ENCODE measurements around the gene TNC. TPM values are rescaled to one million over a fixed set of nuclear protein-coding genes. Genes with fewer than 3 reads are reported as not detected.

Gene TNC
- polyA plus RNA-seq, 3 donors = 0.02 TPM; not detected in 2

GRCh38 chr9:115143689-115144088, 25.7 kb upstream of the TNC start:
- H3K4me3 Mint-ChIP-seq = no peak overlapping the region
- Histone ChIP-seq H3K4me3 (replicated peaks in 1 of 3; ENCODE audit: low read depth in 2 of 3, low read length in 3 of 3) (no peak overlapping the region), H2AFZ (ENCODE audit: insufficient read depth, low read depth, low read length, poor library complexity, severe bottlenecking) (no peak overlapping the region), H3K27me3 (ENCODE audit: control insufficient read depth in 2 of 2, insufficient read depth in 2 of 2, low read length in 2 of 2) (no peaks in the 10 kb centered on the region), H3K4me2 (replicated peaks; ENCODE audit: extremely low read depth, low read length, poor library complexity, severe bottlenecking) (no peak overlapping the region), H3K4me1 (ENCODE audit: control insufficient read depth in 1 of 2, insufficient read depth in 2 of 2, low read length in 2 of 2) (no peaks in the 10 kb centered on the region), H3K27ac (ENCODE audit: low read depth in 1 of 2, low read length in 2 of 2) (no peak overlapping the region), H3K9ac (ENCODE audit: insufficient read depth, low read length, poor library complexity, severe bottlenecking) (no peak overlapping the region), H3K36me3 (replicated peaks in 1 of 2; ENCODE audit: control insufficient read depth in 1 of 2, insufficient read depth in 2 of 2, low read length in 2 of 2) (no peaks in the 10 kb centered on the region), H3K9me3 (replicated peaks in 1 of 2; ENCODE audit: control insufficient read depth in 1 of 2, insufficient read depth in 1 of 2, low read length in 2 of 2) (no peaks in the 10 kb centered on the region), H3K79me2 (ENCODE audit: insufficient read depth, low read length) (no peaks in the 10 kb centered on the region), H4K20me1 (ENCODE audit: insufficient read depth, low read length) (no peaks in the 10 kb centered on the region)
- DNase-seq = no peak
- H3K27me3 Mint-ChIP-seq (ENCODE audit: low read depth in 3 of 3) = peaks cover 0 to under 1% (median 0%) of the 10 kb centered on the region in 3 donors
- 100% methylated on average over 1 of the region's 2 CpGs for WGBS (ENCODE audit: insufficient coverage)
- no peaks in the 10 kb centered on the region for H3K4me1 Mint-ChIP-seq
- no peak overlapping the region for H3K27ac Mint-ChIP-seq
- no peak for TF ChIP-seq CTCF (IDR thresholded peaks at IDR 0.05)
- no peaks in the 10 kb centered on the region for H3K36me3 Mint-ChIP-seq
- intact Hi-C loops (cut with micrococcal nuclease) = no loop called here
- peaks cover 0 to 2% (median 0%) of the 10 kb centered on the region in 7 donors for H3K9me3 Mint-ChIP-seq

- peak overlapping the region in 1 of 7 donors; percentile 3 for H3K27ac Mint-ChIP-seq
- Histone ChIP-seq H4K20me1 (ENCODE audit: insufficient read depth, low read length) (no peaks in the 10 kb centered on the region), H3K27ac (ENCODE audit: low read depth in 1 of 2, low read length in 2 of 2) (no peak overlapping the region), H3K36me3 (replicated peaks in 1 of 2; ENCODE audit: control insufficient read depth in 1 of 2, insufficient read depth in 2 of 2, low read length in 2 of 2) (no peaks in the 10 kb centered on the region), H2AFZ (ENCODE audit: insufficient read depth, low read depth, low read length, poor library complexity, severe bottlenecking) (no peak overlapping the region), H3K79me2 (ENCODE audit: insufficient read depth, low read length) (no peaks in the 10 kb centered on the region), H3K9ac (ENCODE audit: insufficient read depth, low read length, poor library complexity, severe bottlenecking) (no peak overlapping the region), H3K27me3 (ENCODE audit: control insufficient read depth in 2 of 2, insufficient read depth in 2 of 2, low read length in 2 of 2) (no peaks in the 10 kb centered on the region), H3K4me1 (ENCODE audit: control insufficient read depth in 1 of 2, insufficient read depth in 2 of 2, low read length in 2 of 2) (no peaks in the 10 kb centered on the region), H3K4me3 (replicated peaks in 1 of 3; ENCODE audit: low read depth in 2 of 3, low read length in 3 of 3) (no peak overlapping the region), H3K4me2 (replicated peaks; ENCODE audit: extremely low read depth, low read length, poor library complexity, severe bottlenecking) (no peak overlapping the region), H3K9me3 (replicated peaks in 1 of 2; ENCODE audit: control insufficient read depth in 1 of 2, insufficient read depth in 1 of 2, low read length in 2 of 2) (no peaks in the 10 kb centered on the region)
- peaks cover 0 to 2% (median 0%) of the 10 kb centered on the region in 3 donors for H3K27me3 Mint-ChIP-seq (ENCODE audit: low read depth in 3 of 3)
- intact Hi-C loops (cut with micrococcal nuclease) = no loop called here
- H3K4me1 Mint-ChIP-seq = no peaks in the 10 kb centered on the region
- no peak for DNase-seq
- TF ChIP-seq CTCF (IDR thresholded peaks at IDR 0.05) = no peak
- peaks cover 0 to 2% (median 0%) of the 10 kb centered on the region in 7 donors for H3K9me3 Mint-ChIP-seq
- H3K4me3 Mint-ChIP-seq = no peak overlapping the region
- no peaks in the 10 kb centered on the region for H3K36me3 Mint-ChIP-seq
- 90% methylated on average over 3 of the region's 6 CpGs for WGBS (ENCODE audit: insufficient coverage)
Observed at GRCh38 chr9:115142517-115143270, 24.7 kb upstream of the TNC start.
